ENCODE results near the gene KCNA10.

DNA sequence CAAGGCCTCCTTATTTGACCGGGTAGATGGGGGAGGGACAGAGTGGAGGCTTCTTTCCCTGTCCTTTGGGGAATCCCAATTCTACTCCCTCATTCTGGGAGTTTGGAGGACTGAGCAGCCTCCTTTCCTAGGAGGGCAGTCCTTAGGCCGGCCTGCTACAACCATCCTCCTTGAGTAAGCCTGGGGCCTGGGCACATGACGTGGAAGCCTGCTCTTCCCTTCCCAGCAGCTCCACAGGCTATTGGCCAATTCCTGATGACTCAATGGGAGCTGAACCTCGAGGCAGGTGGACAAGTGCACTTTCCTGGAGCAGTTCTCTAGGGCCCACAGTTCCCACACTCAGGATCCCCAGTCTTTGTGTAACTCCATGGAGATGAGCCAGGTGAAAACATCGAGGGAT is 3.1 kb downstream of the KCNA10 start:
- TF ChIP-seq EZH2 (optimal IDR thresholded peaks at IDR 0.05; ENCODE audit: low read depth, low read length) (no peak), CTCF (IDR thresholded peaks at IDR 0.05; ENCODE audit: low read length) (no peak), EZH2phosphoT487 (IDR thresholded peaks at IDR 0.05; ENCODE audit: low read length) (no peak)

Measured in MM.1S (cell line).